Left hindlimb (tissue), 1 donor: ENCODE data around the gene ESYT1.
A peak's percentile ranks its signal among the peaks of the same experiment; 100 is the strongest.

Experiments used
- DNase-seq: peaks from one replicate; pipeline ENCODE4 v3.0.0-alpha.2; 2018

The ESYT1 gene

DNA sequence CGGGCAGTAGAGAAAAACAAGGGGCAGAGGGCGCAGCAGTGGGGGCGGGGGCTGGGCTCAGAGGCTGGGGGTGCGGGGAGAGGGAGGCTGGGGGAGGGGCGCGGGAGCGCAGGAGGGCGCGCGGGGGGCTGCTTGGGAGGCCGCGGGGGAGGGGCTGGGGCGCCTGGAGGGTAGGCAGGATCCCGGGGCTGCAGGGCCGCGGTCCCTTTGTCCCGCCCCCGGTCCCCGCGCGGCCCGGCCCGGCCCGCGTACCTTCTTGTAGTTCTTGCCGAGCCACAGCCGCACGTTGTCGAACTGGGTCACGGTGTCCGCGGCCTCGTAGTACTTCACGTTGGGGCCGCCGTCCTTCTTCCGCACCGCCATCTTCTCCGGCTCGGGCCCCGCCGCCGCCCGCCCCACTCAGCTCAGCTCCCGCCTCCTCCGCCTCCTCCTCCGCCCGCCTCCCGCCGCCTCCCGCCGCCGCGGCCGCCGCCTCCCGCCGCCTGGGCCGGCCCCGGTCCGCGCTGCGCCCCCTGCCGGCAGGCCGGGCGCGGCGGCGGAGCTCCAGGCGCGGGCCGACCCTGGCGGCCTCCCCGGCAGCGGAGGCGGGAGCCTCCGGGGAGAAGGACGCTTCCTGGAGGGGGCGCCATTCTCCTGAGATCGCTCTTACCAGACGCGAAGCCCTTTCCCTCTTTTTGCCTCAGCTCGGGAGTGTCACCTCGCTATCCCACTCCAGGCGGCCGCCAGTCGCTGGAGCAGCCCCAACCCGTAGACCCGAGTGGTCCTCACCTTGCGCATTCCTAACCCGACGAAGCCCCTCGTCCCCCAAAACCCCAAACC is 61.2 kb downstream of the ESYT1 start, which contains the start of gene SMARCC2:
SMARCC2 (minus strand) TSS at position 385 of the 819 bp plus-strand sequence; CDS start at position 363, 22 bp downstream.
- peak; percentile 92 for DNase-seq

DNA sequence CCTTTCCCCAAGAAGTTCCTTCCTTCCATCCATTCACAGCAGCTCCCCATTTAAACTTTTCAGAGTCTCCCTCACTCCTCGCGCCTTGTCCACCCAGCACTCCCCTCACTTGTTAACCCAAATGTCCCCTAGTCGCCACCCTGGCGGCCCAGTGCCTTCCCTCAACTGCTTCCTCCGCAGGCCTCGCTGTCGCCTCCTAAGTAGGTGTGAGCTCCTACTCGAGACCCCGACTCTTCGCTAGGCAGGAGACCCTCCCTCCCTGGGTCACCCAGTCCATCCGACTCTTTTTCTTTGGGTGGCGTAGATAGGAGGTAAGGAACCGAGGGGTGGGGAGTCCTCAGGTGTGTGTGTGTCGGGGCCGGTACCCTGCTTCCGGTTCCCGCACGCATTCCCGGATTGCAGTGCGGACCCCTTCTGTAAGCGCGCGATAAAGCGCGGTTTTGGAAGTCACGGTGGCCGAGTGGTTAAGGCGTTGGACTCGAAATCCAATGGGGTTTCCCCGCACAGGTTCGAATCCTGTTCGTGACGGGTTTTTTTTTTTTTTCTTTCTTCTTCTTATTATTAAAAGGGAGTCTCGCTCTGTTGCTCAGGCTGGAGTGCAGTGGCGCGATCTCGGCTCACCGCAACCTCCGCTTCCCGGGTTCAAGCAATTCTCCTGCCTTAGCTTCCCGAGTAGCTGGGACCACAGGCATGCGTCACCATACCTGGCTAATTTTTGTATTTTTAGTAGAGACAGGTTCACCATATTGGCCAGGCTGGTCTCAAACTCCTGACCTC is 62.0 kb downstream of the ESYT1 start:
- peak; percentile 92 for DNase-seq

DNA sequence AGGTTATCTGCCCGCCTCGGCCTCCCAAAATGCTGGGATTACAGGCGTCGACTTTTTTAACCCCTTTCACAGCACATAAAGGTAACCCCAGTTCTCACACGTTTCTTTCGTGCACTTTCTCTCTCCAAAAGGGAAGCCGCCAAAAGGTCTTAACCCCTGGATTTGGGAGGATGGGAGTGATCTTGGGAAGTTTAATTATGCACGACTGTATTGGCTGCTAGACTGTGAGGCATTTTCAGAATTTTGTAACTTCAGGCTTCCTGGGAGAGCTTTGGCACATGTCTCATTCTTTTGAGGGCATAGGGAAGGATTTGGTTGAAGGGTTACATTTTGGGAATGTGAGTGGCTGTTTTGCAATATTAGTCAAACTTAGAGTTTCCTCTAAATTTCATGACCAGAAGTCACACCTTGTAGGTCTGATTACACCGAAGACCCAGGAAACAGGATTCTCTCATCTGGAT is 62.7 kb downstream of the ESYT1 start:
- no peak for DNase-seq

DNA sequence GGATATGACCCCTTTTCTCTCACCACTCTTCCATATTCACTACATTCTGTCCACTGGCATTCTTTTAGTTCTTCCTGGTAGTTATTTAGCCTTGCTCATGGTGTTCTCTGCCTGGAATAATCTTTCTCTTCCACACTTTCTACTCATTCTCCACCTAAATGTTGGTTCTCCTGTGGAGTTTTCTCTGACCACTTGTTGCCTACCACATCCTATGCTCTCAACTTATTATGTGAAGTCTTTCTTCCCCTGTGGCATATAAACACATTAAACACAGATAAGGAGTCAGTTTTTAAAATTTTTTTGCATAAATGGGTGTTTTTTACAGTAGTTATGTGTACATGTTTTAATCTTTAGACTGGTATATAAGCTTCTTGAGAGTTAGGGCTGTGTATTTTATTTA is 64.5 kb downstream of the ESYT1 start:
- no peak for DNase-seq

DNA sequence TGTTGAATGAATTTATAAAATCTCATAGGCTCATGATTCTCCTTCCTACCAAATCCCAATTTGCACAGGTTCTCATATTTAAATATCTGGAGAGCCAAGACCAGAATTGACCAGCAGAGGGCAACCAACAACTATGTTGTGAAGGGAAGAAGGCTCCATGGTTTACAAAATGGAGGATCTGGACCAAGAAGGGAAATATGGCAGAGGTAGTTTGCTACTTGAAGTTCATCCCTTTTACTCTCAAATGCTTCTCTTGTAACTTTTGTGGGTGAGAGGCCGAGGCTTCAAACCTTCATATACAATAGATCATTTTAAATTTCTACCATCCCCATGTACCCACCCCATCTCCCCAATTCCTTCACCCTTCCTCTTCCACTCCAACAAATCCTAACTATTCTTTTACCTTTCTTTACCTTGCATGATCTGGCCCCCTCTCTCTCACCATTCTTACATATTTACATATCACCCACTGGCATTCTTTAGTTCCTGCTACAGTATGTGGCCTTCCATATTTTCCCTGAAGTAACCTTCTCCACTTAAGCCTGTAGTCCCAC is 65.0 kb downstream of the ESYT1 start:
- DNase-seq: peak; percentile 67
